Thyroid gland (tissue), 4 donors: ENCODE data around the gene GLCE.
"Not testable (repeated sequence)": the region's sequence is repeated elsewhere in the genome, so short reads cannot be mapped to it uniquely, and the experiment has no call there.

ENCODE experiments used
- POLR2A ChIP-seq, 2 donors: fragments of 450-650 bp; IDR thresholded peaks; one replicate each; pipeline ENCODE4 v1.6.1; 2017; ENCODE audit warnings: antibody characterized with exemption in 2 of 2, mild to moderate bottlenecking in 2 of 2, moderate library complexity in 1 of 2
- TF ChIP-seq, protein P1 (sequence below), 6 experiments: fragments of 200-600 bp in 3 of 6; fragments of 450-650 bp in 3 of 6; sonication (generic) in 3 of 6; IDR thresholded peaks; one replicate each; pipeline ENCODE4 v1.5.1; 2016 to 2019; ENCODE audit warnings: antibody characterized with exemption in 6 of 6, mild to moderate bottlenecking in 2 of 6, inconsistent platforms in 1 of 6, moderate library complexity in 1 of 6

DNA sequence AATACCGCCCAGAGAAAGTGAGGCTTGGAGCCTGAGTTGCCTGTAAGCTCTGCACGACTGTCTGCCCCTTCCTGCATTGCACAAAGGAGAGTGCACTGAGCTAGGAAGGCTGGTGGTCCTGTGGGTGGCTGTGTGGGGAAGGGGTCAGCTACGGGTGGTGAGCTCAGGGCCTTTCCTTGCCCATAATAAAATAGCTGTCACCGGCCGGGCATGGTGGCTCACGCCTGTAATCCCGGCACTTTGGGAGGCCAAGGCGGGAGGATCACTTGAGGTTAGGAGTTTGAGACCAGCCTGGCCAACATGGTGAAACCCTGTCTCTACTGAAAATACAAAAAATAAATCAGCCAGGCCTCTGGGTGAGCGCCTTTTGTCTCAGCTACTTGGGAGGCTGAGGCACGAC lies 131.2 kb downstream of the GLCE start:
- TF ChIP-seq POLR2A (IDR thresholded peaks at IDR 0.05) = not testable (repeated sequence)
- TF ChIP-seq, protein P1, sequence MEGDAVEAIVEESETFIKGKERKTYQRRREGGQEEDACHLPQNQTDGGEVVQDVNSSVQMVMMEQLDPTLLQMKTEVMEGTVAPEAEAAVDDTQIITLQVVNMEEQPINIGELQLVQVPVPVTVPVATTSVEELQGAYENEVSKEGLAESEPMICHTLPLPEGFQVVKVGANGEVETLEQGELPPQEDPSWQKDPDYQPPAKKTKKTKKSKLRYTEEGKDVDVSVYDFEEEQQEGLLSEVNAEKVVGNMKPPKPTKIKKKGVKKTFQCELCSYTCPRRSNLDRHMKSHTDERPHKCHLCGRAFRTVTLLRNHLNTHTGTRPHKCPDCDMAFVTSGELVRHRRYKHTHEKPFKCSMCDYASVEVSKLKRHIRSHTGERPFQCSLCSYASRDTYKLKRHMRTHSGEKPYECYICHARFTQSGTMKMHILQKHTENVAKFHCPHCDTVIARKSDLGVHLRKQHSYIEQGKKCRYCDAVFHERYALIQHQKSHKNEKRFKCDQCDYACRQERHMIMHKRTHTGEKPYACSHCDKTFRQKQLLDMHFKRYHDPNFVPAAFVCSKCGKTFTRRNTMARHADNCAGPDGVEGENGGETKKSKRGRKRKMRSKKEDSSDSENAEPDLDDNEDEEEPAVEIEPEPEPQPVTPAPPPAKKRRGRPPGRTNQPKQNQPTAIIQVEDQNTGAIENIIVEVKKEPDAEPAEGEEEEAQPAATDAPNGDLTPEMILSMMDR (IDR thresholded peaks at IDR 0.05) = not testable (repeated sequence)
